Right kidney (tissue), 1 donor: ENCODE results near the gene SLITRK2.

Experiments
- DNase-seq: peaks from one replicate; pipeline ENCODE4 v3.0.0-alpha.2; 2016

The SLITRK2 gene

DNA sequence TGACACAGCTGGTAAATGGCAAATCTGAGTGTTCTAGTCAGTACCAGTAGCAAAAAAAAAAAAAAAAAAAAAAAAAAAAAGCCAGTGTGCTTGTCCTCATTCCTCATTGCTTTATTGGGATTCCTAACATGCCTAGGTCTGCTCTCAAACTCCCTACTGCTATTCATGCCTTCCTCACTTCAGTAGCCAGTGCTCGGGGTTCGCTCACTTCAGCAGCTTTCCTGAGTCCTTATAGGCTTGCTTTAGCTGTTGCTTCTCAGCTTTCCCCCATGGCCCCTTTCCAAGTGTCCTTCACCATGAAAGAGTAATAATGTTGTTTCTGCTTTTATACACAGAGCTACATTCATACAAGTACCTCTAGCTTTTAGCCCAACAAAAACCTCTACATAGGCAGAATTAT lies 30.8 kb downstream of the SLITRK2 start:
- no peak for DNase-seq

GRCh38 chrX:145848857-145849256 lies 31.2 kb downstream of the SLITRK2 start:
- DNase-seq: no peak

DNA sequence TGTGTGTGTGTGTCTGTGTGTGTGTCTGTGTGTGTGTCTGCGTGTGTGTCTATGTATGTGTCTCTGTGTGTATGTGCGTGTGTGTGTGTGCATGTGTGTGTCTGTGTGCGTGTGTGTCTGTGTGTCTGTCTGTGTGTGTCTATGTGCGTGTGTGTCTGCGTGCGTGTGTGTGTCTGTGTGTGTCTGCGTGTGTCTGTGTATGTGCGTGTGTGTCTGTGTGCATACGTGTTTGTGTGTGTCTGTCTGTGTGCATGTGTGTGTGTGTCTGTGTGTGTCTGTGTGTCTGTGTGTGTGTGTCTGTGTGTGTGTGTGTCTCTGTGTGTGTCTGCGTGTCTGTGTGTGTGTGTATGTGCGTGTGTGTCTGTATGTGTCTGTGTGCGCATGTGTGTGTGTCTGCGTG lies 35.6 kb downstream of the SLITRK2 start:
- no peak for DNase-seq

DNA sequence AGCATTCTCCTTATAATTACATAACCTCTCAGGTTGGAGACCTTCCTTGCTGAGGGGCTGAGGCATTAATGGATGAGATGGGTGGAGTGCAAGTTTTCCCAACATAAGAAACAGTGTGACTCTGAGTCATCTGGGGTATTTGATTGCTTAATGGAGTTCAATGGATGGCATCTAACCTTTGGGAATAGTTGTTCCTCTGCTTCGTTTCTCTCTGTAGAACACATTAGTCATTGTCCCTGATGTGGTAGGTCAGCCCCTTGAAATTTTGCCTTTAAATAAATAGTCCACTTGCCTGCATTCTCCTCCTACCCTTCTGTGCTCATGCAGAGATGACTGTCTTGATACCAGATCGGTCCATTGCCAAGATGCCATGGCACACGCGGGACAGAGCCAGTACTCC lies 38.6 kb downstream of the SLITRK2 start:
- DNase-seq: no peak

- no peak for DNase-seq
Observed at GRCh38 chrX:145861818-145862217, 44.2 kb downstream of the SLITRK2 start.

GRCh38 chrX:145865082-145865481 lies 47.5 kb downstream of the SLITRK2 start:
- no peak for DNase-seq
